ENCODE data around the gene FOXP1.

- TF ChIP-seq TAF7 (tag; IDR thresholded peaks at IDR 0.05), result no peak
- TF ChIP-seq CTCF (IDR thresholded peaks at IDR 0.05 in 2 of 3, conservative IDR thresholded peaks at IDR 0.05 in 1 of 3; ENCODE audit: insufficient read depth in 2 of 3, low read depth in 1 of 3, low read length in 3 of 3), result no peak
- no peak for TF ChIP-seq ETV6 (IDR thresholded peaks at IDR 0.05; ENCODE audit: borderline replicate concordance in 1 of 2, low read depth in 2 of 2, low read length in 1 of 2)
- no peak for TF ChIP-seq ETV6 (CRISPR knock-in tag; IDR thresholded peaks at IDR 0.05; ENCODE audit: borderline replicate concordance)
- TF ChIP-seq MEF2D (tag; conservative IDR thresholded peaks at IDR 0.05; ENCODE audit: low read depth), result no peak
- no peak for TF ChIP-seq GABPA (tag; conservative IDR thresholded peaks at IDR 0.05; ENCODE audit: low read depth)
Observed at GRCh38 chr3:71206305-71207165, 377.0 kb downstream of the FOXP1 start.
